LoVo (cell line): Measurements from ENCODE around the gene PDCD10.

Experiments used
- DNase-seq: peaks from one replicate; pipeline ENCODE4 v3.0.0-alpha.2; 2016; ENCODE audit warnings: low spot score

The PDCD10 gene

GRCh38 chr3:167679526-167679925, 55.2 kb downstream of the PDCD10 start:
- no peak for DNase-seq

GRCh38 chr3:167675848-167676247, 58.8 kb downstream of the PDCD10 start:
- DNase-seq: no peak

- DNase-seq: no peak
Observed at GRCh38 chr3:167673221-167673620, 61.5 kb downstream of the PDCD10 start.

GRCh38 chr3:167671878-167672427, 62.7 kb downstream of the PDCD10 start:
- no peak for DNase-seq

- DNase-seq: no peak
Observed at GRCh38 chr3:167669699-167670098, 65.0 kb downstream of the PDCD10 start.

GRCh38 chr3:167668651-167669050, 66.0 kb downstream of the PDCD10 start:
- DNase-seq: no peak

- DNase-seq: no peak
Observed at GRCh38 chr3:167666563-167666962, 68.1 kb downstream of the PDCD10 start.

GRCh38 chr3:167662919-167663400, 71.7 kb downstream of the PDCD10 start:
- DNase-seq: no peak

- DNase-seq: no peak
Observed at GRCh38 chr3:167657684-167658225, 76.9 kb downstream of the PDCD10 start.

- DNase-seq: no peak
Observed at GRCh38 chr3:167656821-167657220, 77.9 kb downstream of the PDCD10 start.

GRCh38 chr3:167653760-167654159, 80.9 kb downstream of the PDCD10 start, which contains the start of gene WDR49:
Gene WDR49 (minus strand): TSS chr3:167653942. CDS start chr3:167653425, 517 bp downstream.
- DNase-seq: no peak

GRCh38 chr3:167653155-167653554, 81.5 kb downstream of the PDCD10 start:
- no peak for DNase-seq

GRCh38 chr3:167651826-167652225, 82.9 kb downstream of the PDCD10 start:
- no peak for DNase-seq

- DNase-seq: no peak
Observed at GRCh38 chr3:167650459-167650858, 84.2 kb downstream of the PDCD10 start.

GRCh38 chr3:167649746-167650145, 84.9 kb downstream of the PDCD10 start:
- DNase-seq: no peak

GRCh38 chr3:167644611-167645010, 90.1 kb downstream of the PDCD10 start:
- no peak for DNase-seq
